Measurements from ENCODE around the gene CMYA5.

Gene CMYA5

GRCh38 chr5:79731775-79732174 lies 42.1 kb downstream of the CMYA5 start:
- no peaks in the 10 kb centered on the region for H3K36me3 ChIP-seq (ENCODE audit: insufficient read depth, low read length)
- no peak overlapping the region for H3K9ac ChIP-seq (ENCODE audit: insufficient read length)
- no peaks in the 10 kb centered on the region for H3K9me3 ChIP-seq (ENCODE audit: low read depth, low read length)
- no peak for TF ChIP-seq EZH2 (IDR thresholded peaks at IDR 0.05)
- no peak for TF ChIP-seq POLR2AphosphoS5 (IDR thresholded peaks at IDR 0.05; ENCODE audit: borderline replicate concordance, low read depth, low read length)
- no peak for TF ChIP-seq FOXP2 (optimal IDR thresholded peaks at IDR 0.05; ENCODE audit: control extremely low read depth, extremely low read length, insufficient read depth)
- DNase-seq (ENCODE audit: low read depth, low spot score): no peak
- no peak overlapping the region for H3K4me3 ChIP-seq
- no peak overlapping the region for H3K27ac ChIP-seq

GRCh38 chr5:79736528-79737514 lies 47.2 kb downstream of the CMYA5 start:
- no peaks in the 10 kb centered on the region for H3K36me3 ChIP-seq (ENCODE audit: insufficient read depth, low read length)
- no peak overlapping the region for H3K27ac ChIP-seq
- DNase-seq (ENCODE audit: low read depth, low spot score): no peak
- H3K4me3 ChIP-seq: no peak overlapping the region
- TF ChIP-seq FOXP2 (optimal IDR thresholded peaks at IDR 0.05; ENCODE audit: control extremely low read depth, extremely low read length, insufficient read depth) (no peak), POLR2AphosphoS5 (IDR thresholded peaks at IDR 0.05; ENCODE audit: borderline replicate concordance, low read depth, low read length) (no peak), EZH2 (IDR thresholded peaks at IDR 0.05) (no peak)
- H3K9me3 ChIP-seq (ENCODE audit: low read depth, low read length): no peaks in the 10 kb centered on the region
- H3K9ac ChIP-seq (ENCODE audit: insufficient read length): no peak overlapping the region

GRCh38 chr5:79738349-79738748 lies 48.7 kb downstream of the CMYA5 start:
- no peak overlapping the region for H3K27ac ChIP-seq
- no peak for DNase-seq (ENCODE audit: low read depth, low spot score)
- no peak overlapping the region for H3K9ac ChIP-seq (ENCODE audit: insufficient read length)
- TF ChIP-seq EZH2 (IDR thresholded peaks at IDR 0.05): no peak
- no peak for TF ChIP-seq FOXP2 (optimal IDR thresholded peaks at IDR 0.05; ENCODE audit: control extremely low read depth, extremely low read length, insufficient read depth)
- no peak for TF ChIP-seq POLR2AphosphoS5 (IDR thresholded peaks at IDR 0.05; ENCODE audit: borderline replicate concordance, low read depth, low read length)
- no peaks in the 10 kb centered on the region for H3K36me3 ChIP-seq (ENCODE audit: insufficient read depth, low read length)
- H3K9me3 ChIP-seq (ENCODE audit: low read depth, low read length): no peaks in the 10 kb centered on the region
- no peak overlapping the region for H3K4me3 ChIP-seq

- Histone ChIP-seq H3K36me3 (ENCODE audit: insufficient read depth, low read length) (no peaks in the 10 kb centered on the region), H3K27ac (no peak overlapping the region), H3K9me3 (ENCODE audit: low read depth, low read length) (no peaks in the 10 kb centered on the region), H3K4me3 (no peak overlapping the region), H3K9ac (ENCODE audit: insufficient read length) (no peak overlapping the region)
- no peak for TF ChIP-seq FOXP2 (optimal IDR thresholded peaks at IDR 0.05; ENCODE audit: control extremely low read depth, extremely low read length, insufficient read depth)
- DNase-seq (ENCODE audit: low read depth, low spot score): no peak
Measured at GRCh38 chr5:79742549-79743136, 53.0 kb downstream of the CMYA5 start.

- no peaks in the 10 kb centered on the region for H3K36me3 ChIP-seq (ENCODE audit: insufficient read depth, low read length)
- TF ChIP-seq EZH2 (IDR thresholded peaks at IDR 0.05) (no peak), FOXP2 (optimal IDR thresholded peaks at IDR 0.05; ENCODE audit: control extremely low read depth, extremely low read length, insufficient read depth) (no peak), POLR2AphosphoS5 (IDR thresholded peaks at IDR 0.05; ENCODE audit: borderline replicate concordance, low read depth, low read length) (no peak)
- no peak overlapping the region for H3K4me3 ChIP-seq
- no peak overlapping the region for H3K9ac ChIP-seq (ENCODE audit: insufficient read length)
- H3K27ac ChIP-seq: no peak overlapping the region
- no peaks in the 10 kb centered on the region for H3K9me3 ChIP-seq (ENCODE audit: low read depth, low read length)
- DNase-seq (ENCODE audit: low read depth, low spot score): no peak
Measured at GRCh38 chr5:79743846-79744605, 54.4 kb downstream of the CMYA5 start.

GRCh38 chr5:79745255-79745654 lies 55.6 kb downstream of the CMYA5 start:
- no peak overlapping the region for H3K27ac ChIP-seq
- H3K36me3 ChIP-seq (ENCODE audit: insufficient read depth, low read length): no peaks in the 10 kb centered on the region
- no peak for DNase-seq (ENCODE audit: low read depth, low spot score)
- TF ChIP-seq POLR2AphosphoS5 (IDR thresholded peaks at IDR 0.05; ENCODE audit: borderline replicate concordance, low read depth, low read length) (no peak), FOXP2 (optimal IDR thresholded peaks at IDR 0.05; ENCODE audit: control extremely low read depth, extremely low read length, insufficient read depth) (no peak), EZH2 (IDR thresholded peaks at IDR 0.05) (no peak)
- H3K9ac ChIP-seq (ENCODE audit: insufficient read length): no peak overlapping the region
- H3K4me3 ChIP-seq: no peak overlapping the region
- H3K9me3 ChIP-seq (ENCODE audit: low read depth, low read length): no peaks in the 10 kb centered on the region

- DNase-seq (ENCODE audit: low read depth, low spot score): no peak
- no peaks in the 10 kb centered on the region for H3K9me3 ChIP-seq (ENCODE audit: low read depth, low read length)
- no peak for TF ChIP-seq POLR2AphosphoS5 (IDR thresholded peaks at IDR 0.05; ENCODE audit: borderline replicate concordance, low read depth, low read length)
- TF ChIP-seq EZH2 (IDR thresholded peaks at IDR 0.05): no peak
- no peak for TF ChIP-seq FOXP2 (optimal IDR thresholded peaks at IDR 0.05; ENCODE audit: control extremely low read depth, extremely low read length, insufficient read depth)
- H3K27ac ChIP-seq: no peak overlapping the region
- no peak overlapping the region for H3K9ac ChIP-seq (ENCODE audit: insufficient read length)
- no peaks in the 10 kb centered on the region for H3K36me3 ChIP-seq (ENCODE audit: insufficient read depth, low read length)
- H3K4me3 ChIP-seq: no peak overlapping the region
Measured at GRCh38 chr5:79746642-79747569, 57.3 kb downstream of the CMYA5 start.

All from SK-N-MC (cell line).